ENCODE data around the gene TP53TG3B. TPM values are rescaled to one million over a fixed set of nuclear protein-coding genes. Genes with fewer than 3 reads are reported as not detected.
"Not testable (repeated sequence)": the region's sequence is repeated elsewhere in the genome, so short reads cannot be mapped to it uniquely, and the experiment has no call there.

The TP53TG3B gene
- polyA plus RNA-seq (ENCODE audit: insufficient read length): not detected
- long read RNA-seq, donor 1: 0 reads
- long read RNA-seq, donor 2: 0 reads
- long read RNA-seq, donor 3: 0 reads
- long read RNA-seq, donor 4: 0 reads
- long read RNA-seq, donor 5: 0 reads
- long read RNA-seq, donor 6: 0 reads
- long read RNA-seq, donor 7: 0 reads
- long read RNA-seq, donor 8: 0 reads

DNA sequence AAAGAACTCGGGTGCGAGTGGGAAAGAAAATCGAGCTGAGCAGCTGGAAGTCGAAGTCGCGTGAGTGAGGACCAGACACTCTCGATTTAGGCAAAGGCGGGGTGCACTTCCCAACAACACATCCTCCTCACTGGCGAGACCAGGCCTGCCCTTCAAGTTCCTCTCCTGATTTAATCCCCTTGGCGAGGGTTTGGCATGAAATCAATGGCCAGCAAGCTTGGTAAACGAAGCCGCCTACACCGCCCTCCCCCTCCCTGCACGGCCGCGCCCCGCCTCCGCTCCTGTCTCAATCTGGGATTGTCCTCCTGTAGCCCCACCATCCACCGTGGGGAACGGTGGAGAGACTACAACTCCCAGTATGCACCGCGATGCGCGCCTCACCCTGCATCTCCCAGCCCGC lies at the start of gene TP53TG3B:
TSS of gene TP53TG3B (plus strand) at position 301 of the 400 bp plus-strand sequence. CDS start at position 369, 68 bp downstream.
- not testable (repeated sequence) for DNase-seq

- not testable (repeated sequence) for DNase-seq
Observed at GRCh38 chr16:33336226-33337012, 24.2 kb upstream of the TP53TG3B start.

DNA sequence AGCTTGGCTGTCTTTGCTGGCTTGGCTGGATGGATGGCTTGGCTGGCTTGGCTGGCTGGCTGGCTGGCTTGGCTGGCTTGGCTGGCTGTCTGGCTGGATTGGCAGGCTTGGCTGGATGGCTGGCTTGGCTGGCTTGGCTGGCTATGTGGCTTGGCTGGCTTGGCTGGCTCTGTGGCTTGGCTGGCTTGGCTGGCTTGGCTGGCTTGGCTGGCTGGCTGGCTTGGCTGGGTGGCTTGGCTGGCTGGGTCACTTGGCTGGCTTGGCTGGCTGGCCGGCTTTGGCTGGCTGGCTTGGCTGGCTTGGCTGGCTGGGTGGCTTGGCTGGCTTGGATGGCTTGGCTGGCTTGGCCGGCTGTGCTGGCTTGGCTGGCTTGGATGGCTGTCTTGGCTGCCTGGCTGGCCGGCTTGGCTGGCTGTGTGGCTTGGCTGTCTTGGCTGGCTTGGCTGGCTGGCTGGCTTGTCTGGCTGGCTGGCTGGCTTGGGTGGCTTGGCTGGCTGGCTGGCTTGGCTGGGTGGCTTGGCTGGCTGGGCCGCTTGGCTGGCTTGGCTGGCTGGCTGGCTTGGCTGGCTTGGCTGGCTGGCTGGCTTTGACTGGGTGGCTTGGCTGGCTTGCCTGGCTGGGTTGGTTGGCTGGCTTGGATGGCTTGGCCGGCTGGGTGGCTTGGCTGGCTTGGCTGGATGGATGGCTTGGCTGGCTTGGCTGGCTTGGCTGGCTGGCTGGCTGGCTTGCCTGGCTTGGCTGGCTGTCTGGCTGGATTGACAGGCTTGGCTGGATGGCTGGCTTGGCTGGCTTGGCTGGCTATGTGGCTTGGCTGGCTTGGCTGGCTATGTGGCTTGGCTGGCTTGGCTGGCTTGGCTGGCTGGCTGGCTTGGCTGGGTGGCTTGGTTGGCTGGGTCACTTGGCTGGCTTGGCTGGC lies 22.8 kb upstream of the TP53TG3B start:
- not testable (repeated sequence) for DNase-seq

- not testable (repeated sequence) for DNase-seq
Observed at GRCh38 chr16:33338543-33338951, 22.1 kb upstream of the TP53TG3B start.

GRCh38 chr16:33339093-33340061 lies 21.3 kb upstream of the TP53TG3B start:
- not testable (repeated sequence) for DNase-seq

Other genes with a start within 250 kb of the TP53TG3B start
- not detected for gene TP53TG3C, start 166.6 kb upstream of the TP53TG3B start, polyA plus RNA-seq (ENCODE audit: insufficient read length)
- gene TP53TG3E, start 56.5 kb upstream of the TP53TG3B start, polyA plus RNA-seq (ENCODE audit: insufficient read length): not detected
- gene TP53TG3F, start 98.8 kb downstream of the TP53TG3B start, polyA plus RNA-seq (ENCODE audit: insufficient read length): not detected

Data from left kidney (tissue), 8 donors.